ENCODE data around the gene MMP25.
"Not testable (repeated sequence)": the region's sequence is repeated elsewhere in the genome, so short reads cannot be mapped to it uniquely, and the experiment has no call there.

DNA sequence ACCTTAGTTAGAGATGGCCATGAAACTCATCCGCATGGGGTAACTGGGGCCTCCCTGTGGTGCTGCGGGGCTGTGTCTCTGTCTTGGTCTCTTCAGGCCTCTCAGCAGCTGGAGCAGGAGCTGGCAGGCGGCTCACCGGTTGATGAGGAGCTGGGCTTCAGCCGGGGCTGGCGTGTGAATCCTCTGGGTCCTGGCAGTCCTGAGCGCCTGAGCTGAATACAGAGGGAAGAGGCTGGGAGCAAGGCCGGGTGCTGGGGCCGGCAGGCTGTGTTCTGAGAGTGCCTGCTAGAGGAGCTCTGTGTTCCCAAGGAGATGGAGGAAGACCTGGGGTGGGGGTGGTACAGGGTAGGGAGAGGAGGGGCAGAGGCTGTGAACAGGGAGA, 9.4 kb downstream of the MMP25 start:
- TF ChIP-seq EZH2 (IDR thresholded peaks at IDR 0.05; ENCODE audit: borderline replicate concordance, low read depth, low read length, poor library complexity, severe bottlenecking): not testable (repeated sequence)
- TF ChIP-seq, protein P1, sequence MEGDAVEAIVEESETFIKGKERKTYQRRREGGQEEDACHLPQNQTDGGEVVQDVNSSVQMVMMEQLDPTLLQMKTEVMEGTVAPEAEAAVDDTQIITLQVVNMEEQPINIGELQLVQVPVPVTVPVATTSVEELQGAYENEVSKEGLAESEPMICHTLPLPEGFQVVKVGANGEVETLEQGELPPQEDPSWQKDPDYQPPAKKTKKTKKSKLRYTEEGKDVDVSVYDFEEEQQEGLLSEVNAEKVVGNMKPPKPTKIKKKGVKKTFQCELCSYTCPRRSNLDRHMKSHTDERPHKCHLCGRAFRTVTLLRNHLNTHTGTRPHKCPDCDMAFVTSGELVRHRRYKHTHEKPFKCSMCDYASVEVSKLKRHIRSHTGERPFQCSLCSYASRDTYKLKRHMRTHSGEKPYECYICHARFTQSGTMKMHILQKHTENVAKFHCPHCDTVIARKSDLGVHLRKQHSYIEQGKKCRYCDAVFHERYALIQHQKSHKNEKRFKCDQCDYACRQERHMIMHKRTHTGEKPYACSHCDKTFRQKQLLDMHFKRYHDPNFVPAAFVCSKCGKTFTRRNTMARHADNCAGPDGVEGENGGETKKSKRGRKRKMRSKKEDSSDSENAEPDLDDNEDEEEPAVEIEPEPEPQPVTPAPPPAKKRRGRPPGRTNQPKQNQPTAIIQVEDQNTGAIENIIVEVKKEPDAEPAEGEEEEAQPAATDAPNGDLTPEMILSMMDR (conservative IDR thresholded peaks at IDR 0.05; ENCODE audit: low read depth, low read length): not testable (repeated sequence)

Measured in A673 (cell line).